ENCODE results near the gene TCP11L1.

The TCP11L1 gene

DNA sequence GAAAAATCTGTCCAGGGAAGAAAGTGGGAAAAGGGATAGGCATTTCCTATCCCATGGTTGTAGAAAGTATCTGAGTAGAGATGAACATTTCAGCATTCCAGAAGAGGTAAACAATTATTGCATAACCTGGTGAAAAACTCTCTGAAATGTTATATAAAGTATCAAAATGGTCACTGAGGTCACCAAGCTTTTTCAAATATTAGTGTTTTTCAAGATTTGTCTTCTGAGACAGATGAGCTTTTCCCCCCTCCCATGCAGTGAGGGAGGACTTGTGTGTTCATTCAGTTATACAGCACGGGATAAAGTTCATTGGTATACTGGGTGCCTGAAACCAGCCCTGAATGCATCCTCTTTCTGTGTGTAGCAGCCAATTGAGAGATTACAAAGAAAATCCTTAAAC is 25.6 kb upstream of the TCP11L1 start:
- Histone ChIP-seq H3K27ac (ENCODE audit: low read depth, low read length) (no peak overlapping the region), H3K4me3 (ENCODE audit: low read depth in 1 of 2, low read length in 2 of 2) (no peak overlapping the region), H3K9ac (ENCODE audit: low read depth in 1 of 2, low read length in 2 of 2) (no peak overlapping the region), H3K36me3 (ENCODE audit: control insufficient read depth in 1 of 2, insufficient read depth in 2 of 2, low read length in 2 of 2) (no peaks in the 10 kb centered on the region), H3K27me3 (ENCODE audit: control insufficient read depth in 1 of 2, insufficient read depth in 2 of 2, low read length in 2 of 2) (no peaks in the 10 kb centered on the region), H3K9me3 (ENCODE audit: control insufficient read depth in 1 of 2, low read length in 2 of 2) (no peaks in the 10 kb centered on the region), H3K4me1 (ENCODE audit: control insufficient read depth in 1 of 2, insufficient read depth in 2 of 2, low read length in 2 of 2) (peaks cover 2 to 4% of the 10 kb centered on the region in 2 donors)

DNA sequence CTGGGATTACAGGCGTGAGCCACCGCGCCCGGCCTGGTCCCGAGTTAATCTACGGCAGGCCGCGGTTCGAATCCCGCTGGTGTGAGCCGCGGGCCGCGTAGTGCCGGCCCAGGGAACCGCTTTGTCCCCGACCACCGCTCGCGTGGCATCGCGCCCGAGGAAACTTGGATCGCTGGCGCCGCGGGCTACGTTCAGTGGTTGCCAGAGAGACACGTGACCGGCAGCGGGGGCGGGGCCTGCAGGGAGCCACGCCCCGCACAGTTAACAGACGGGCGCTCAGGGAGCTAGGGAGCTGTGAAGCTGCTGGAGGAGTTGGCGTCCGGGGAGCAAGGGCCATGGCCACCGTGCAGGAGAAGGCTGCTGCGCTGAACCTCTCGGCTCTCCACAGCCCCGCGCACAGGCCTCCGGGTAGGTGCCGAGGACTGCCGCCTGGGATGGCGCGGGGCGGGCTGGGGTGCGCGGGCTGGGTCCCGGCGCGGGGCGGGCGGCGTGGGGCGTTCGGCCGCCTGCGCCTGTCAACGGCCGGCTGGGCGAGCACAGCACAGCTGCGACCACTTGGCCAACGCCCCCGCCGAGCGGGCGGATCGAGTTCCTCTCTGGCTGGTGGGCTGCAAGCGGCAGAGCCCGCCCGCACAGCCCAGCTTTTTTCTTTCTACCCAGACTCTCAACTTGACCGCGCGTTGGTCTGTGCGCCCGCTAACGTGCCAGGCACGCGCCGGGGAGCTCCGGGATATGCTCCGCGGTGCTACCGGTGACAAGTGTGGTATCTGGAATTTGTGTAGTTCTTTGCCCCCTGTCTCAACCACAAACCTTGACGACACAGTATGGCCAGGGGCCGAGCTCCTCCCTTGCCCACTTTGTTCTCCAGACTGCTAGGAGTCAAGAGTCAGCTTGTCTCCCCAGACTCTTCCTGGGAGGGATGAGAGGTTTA is 23.5 kb upstream of the TCP11L1 start, which contains the start of gene DEPDC7:
DEPDC7 (plus strand) TSS at position 258 of the 931 bp plus-strand sequence; CDS start at position 336, 78 bp downstream.
- peak within 1 kb of the TSS; percentile 80 for H3K4me3 ChIP-seq (ENCODE audit: low read depth in 1 of 2, low read length in 2 of 2)
- no peaks in the 10 kb centered on the region for H3K36me3 ChIP-seq (ENCODE audit: control insufficient read depth in 1 of 2, insufficient read depth in 2 of 2, low read length in 2 of 2)
- peaks cover 0 to 4% of the 10 kb centered on the region in 2 donors for H3K27me3 ChIP-seq (ENCODE audit: control insufficient read depth in 1 of 2, insufficient read depth in 2 of 2, low read length in 2 of 2)
- H3K9me3 ChIP-seq (ENCODE audit: control insufficient read depth in 1 of 2, low read length in 2 of 2): no peaks in the 10 kb centered on the region
- H3K4me1 ChIP-seq (ENCODE audit: control insufficient read depth in 1 of 2, insufficient read depth in 2 of 2, low read length in 2 of 2): peaks cover 7 to 10% of the 10 kb centered on the region in 2 donors
- no peak within 1 kb of the TSS for H3K27ac ChIP-seq (ENCODE audit: low read depth, low read length)
- peak within 1 kb of the TSS; percentile 58 to 64 for H3K9ac ChIP-seq (ENCODE audit: low read depth in 1 of 2, low read length in 2 of 2)

DNA sequence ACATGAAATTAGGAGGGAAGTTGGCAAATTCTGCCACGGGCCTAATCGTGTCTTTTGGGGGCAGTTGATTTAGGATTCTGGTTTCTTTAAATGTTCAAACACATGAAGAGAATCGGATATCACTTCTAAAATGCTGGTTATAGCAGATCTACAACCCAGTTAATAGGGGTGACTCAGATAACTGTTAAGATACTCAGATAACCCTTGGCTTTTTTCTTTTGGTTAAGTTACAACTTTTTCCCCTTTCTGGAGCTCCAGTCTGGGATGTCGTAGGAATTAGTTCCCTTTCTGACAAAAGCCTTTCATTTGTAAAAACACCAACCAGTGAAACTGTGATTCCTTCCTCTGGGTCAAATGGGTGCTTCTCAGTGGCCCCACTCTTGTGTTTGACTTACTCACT is 22.7 kb upstream of the TCP11L1 start:
- peak overlapping the region; percentile 80 for H3K4me3 ChIP-seq (ENCODE audit: low read depth in 1 of 2, low read length in 2 of 2)
- H3K27ac ChIP-seq (ENCODE audit: low read depth, low read length): no peak overlapping the region
- no peaks in the 10 kb centered on the region for H3K36me3 ChIP-seq (ENCODE audit: control insufficient read depth in 1 of 2, insufficient read depth in 2 of 2, low read length in 2 of 2)
- peak overlapping the region; percentile 58 to 64 for H3K9ac ChIP-seq (ENCODE audit: low read depth in 1 of 2, low read length in 2 of 2)
- H3K4me1 ChIP-seq (ENCODE audit: control insufficient read depth in 1 of 2, insufficient read depth in 2 of 2, low read length in 2 of 2): peaks cover 8 to 16% of the 10 kb centered on the region in 2 donors
- peaks cover 0 to 4% of the 10 kb centered on the region in 2 donors for H3K27me3 ChIP-seq (ENCODE audit: control insufficient read depth in 1 of 2, insufficient read depth in 2 of 2, low read length in 2 of 2)
- no peaks in the 10 kb centered on the region for H3K9me3 ChIP-seq (ENCODE audit: control insufficient read depth in 1 of 2, low read length in 2 of 2)

DNA sequence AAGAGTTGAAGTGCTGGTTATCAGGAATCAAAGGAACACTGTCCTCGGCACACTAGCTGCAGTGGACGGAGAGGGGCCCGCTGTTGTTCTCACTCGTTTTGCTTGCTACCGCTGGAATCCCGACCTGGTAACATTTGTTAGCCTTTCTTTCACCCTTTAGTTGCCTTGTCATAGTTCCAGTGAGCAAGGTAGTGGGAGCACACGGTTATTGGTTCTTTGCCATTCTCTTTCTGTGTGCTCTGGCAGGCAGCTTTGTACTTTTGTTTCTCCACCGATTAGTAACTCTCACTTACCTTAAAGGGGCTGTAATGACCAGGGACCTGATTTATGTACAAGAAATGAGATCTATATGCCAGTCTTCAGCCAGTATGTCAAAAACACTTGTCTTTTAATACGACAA is 21.9 kb upstream of the TCP11L1 start:
- peak overlapping the region; percentile 80 for H3K4me3 ChIP-seq (ENCODE audit: low read depth in 1 of 2, low read length in 2 of 2)
- H3K9ac ChIP-seq (ENCODE audit: low read depth in 1 of 2, low read length in 2 of 2): peak overlapping the region; percentile 45
- H3K27ac ChIP-seq (ENCODE audit: low read depth, low read length): no peak overlapping the region

DNA sequence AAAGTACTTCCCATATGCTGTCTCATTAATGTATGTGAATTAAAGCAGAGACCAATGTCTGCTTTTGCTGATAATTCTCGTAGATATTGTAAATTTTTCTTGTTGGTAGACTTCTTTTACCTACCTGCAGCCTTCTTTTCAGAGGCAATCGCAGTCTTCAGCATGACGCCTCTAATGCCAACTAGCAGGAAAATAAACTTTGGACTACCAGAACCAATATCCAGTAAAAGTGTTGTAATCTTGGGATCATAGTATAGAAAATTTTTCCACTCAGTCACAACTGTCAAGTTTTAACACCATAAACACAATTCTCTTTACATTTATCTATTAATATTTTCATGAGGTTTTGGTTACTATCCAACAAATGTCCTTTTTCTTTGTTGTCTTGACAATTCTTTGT is 21.4 kb upstream of the TCP11L1 start:
- peaks cover 15 to 22% of the 10 kb centered on the region in 2 donors for H3K4me1 ChIP-seq (ENCODE audit: control insufficient read depth in 1 of 2, insufficient read depth in 2 of 2, low read length in 2 of 2)
- no peaks in the 10 kb centered on the region for H3K9me3 ChIP-seq (ENCODE audit: control insufficient read depth in 1 of 2, low read length in 2 of 2)
- H3K4me3 ChIP-seq (ENCODE audit: low read depth in 1 of 2, low read length in 2 of 2): peak overlapping the region; percentile 80
- H3K36me3 ChIP-seq (ENCODE audit: control insufficient read depth in 1 of 2, insufficient read depth in 2 of 2, low read length in 2 of 2): no peaks in the 10 kb centered on the region
- peaks cover 0 to 4% of the 10 kb centered on the region in 2 donors for H3K27me3 ChIP-seq (ENCODE audit: control insufficient read depth in 1 of 2, insufficient read depth in 2 of 2, low read length in 2 of 2)
- H3K27ac ChIP-seq (ENCODE audit: low read depth, low read length): no peak overlapping the region
- peak overlapping the region; percentile 45 for H3K9ac ChIP-seq (ENCODE audit: low read depth in 1 of 2, low read length in 2 of 2)

More for the DNA sequence above, 21.9 kb upstream of the TCP11L1 start:
- Histone ChIP-seq H3K27me3 (ENCODE audit: control insufficient read depth in 1 of 2, insufficient read depth in 2 of 2, low read length in 2 of 2) (peaks cover 0 to 4% of the 10 kb centered on the region in 2 donors), H3K4me1 (ENCODE audit: control insufficient read depth in 1 of 2, insufficient read depth in 2 of 2, low read length in 2 of 2) (peaks cover 13 to 19% of the 10 kb centered on the region in 2 donors), H3K9me3 (ENCODE audit: control insufficient read depth in 1 of 2, low read length in 2 of 2) (no peaks in the 10 kb centered on the region), H3K36me3 (ENCODE audit: control insufficient read depth in 1 of 2, insufficient read depth in 2 of 2, low read length in 2 of 2) (no peaks in the 10 kb centered on the region)

DNA sequence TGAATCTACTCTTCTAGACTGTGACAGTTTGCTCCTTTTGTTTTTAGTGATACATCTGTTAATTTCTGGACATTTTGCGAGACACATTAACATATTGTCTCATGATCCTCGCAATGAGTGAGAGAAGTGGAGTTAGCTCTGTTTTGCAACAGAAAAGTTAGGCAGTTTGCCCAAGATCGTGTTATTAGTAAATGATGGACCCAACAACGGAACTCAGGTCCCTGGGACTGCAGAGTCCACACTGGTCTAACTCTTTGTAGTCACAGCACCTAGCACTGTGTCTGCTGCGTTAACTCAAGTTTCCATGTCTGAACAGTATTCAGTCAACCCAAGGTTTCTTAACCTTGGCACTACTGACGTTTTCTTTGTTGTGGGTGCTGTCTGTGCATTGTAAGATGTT is 20.5 kb upstream of the TCP11L1 start:
- peaks cover 15 to 22% of the 10 kb centered on the region in 2 donors for H3K4me1 ChIP-seq (ENCODE audit: control insufficient read depth in 1 of 2, insufficient read depth in 2 of 2, low read length in 2 of 2)
- no peaks in the 10 kb centered on the region for H3K36me3 ChIP-seq (ENCODE audit: control insufficient read depth in 1 of 2, insufficient read depth in 2 of 2, low read length in 2 of 2)
- H3K27me3 ChIP-seq (ENCODE audit: control insufficient read depth in 1 of 2, insufficient read depth in 2 of 2, low read length in 2 of 2): peaks cover 0 to 4% of the 10 kb centered on the region in 2 donors
- H3K9ac ChIP-seq (ENCODE audit: low read depth in 1 of 2, low read length in 2 of 2): no peak overlapping the region
- H3K27ac ChIP-seq (ENCODE audit: low read depth, low read length): no peak overlapping the region
- peak overlapping the region; percentile 9 to 23 for H3K4me3 ChIP-seq (ENCODE audit: low read depth in 1 of 2, low read length in 2 of 2)
- no peaks in the 10 kb centered on the region for H3K9me3 ChIP-seq (ENCODE audit: control insufficient read depth in 1 of 2, low read length in 2 of 2)

DNA sequence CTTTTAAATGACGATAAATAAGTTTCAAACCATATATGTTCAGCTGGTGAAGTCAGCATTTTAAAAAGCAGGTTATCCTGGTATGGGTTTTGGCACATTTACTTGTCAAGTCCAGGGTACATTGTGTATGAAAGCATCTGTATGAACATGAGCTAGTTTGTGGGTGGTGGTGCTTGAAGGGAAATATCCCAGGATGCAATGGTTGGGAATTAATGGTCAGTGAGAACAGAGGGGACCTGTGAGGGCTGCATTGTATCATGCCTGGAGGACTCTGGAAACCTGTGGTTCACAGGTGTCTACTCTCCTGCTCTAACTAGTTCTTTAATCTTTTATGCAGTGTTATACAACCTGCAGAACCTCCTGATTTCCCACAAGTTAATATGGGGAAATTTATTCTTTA is 17.9 kb upstream of the TCP11L1 start:
- Histone ChIP-seq H3K27ac (ENCODE audit: low read depth, low read length) (no peak overlapping the region), H3K9ac (ENCODE audit: low read depth in 1 of 2, low read length in 2 of 2) (no peak overlapping the region)

DNA sequence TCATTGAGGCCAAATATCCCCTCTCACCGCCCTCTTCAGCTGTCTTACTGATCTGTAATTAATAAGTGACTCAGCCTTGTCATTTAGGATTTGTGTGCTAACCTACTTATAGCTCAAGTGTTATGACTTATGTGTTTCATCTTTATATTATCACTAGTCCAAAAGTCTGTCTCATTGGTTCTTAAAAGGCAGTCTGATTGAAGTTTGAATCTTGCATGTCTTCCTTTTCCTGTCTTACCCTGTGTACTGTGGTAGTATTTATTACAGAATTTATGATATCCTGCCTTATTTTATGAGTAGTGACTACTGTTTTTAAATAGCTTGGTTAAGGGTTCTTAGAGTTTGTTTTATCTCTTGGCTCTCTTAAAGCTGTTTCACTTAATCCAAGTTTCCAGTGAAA is 17.4 kb upstream of the TCP11L1 start:
- no peak overlapping the region for H3K27ac ChIP-seq (ENCODE audit: low read depth, low read length)
- peaks cover 15 to 22% of the 10 kb centered on the region in 2 donors for H3K4me1 ChIP-seq (ENCODE audit: control insufficient read depth in 1 of 2, insufficient read depth in 2 of 2, low read length in 2 of 2)
- peaks cover 0 to 5% of the 10 kb centered on the region in 2 donors for H3K36me3 ChIP-seq (ENCODE audit: control insufficient read depth in 1 of 2, insufficient read depth in 2 of 2, low read length in 2 of 2)
- no peak overlapping the region for H3K4me3 ChIP-seq (ENCODE audit: low read depth in 1 of 2, low read length in 2 of 2)
- H3K27me3 ChIP-seq (ENCODE audit: control insufficient read depth in 1 of 2, insufficient read depth in 2 of 2, low read length in 2 of 2): peaks cover 0 to 4% of the 10 kb centered on the region in 2 donors
- H3K9ac ChIP-seq (ENCODE audit: low read depth in 1 of 2, low read length in 2 of 2): no peak overlapping the region
- H3K9me3 ChIP-seq (ENCODE audit: control insufficient read depth in 1 of 2, low read length in 2 of 2): no peaks in the 10 kb centered on the region

More for the DNA sequence above, 17.9 kb upstream of the TCP11L1 start:
- Histone ChIP-seq H3K27me3 (ENCODE audit: control insufficient read depth in 1 of 2, insufficient read depth in 2 of 2, low read length in 2 of 2) (peaks cover 0 to 4% of the 10 kb centered on the region in 2 donors), H3K36me3 (ENCODE audit: control insufficient read depth in 1 of 2, insufficient read depth in 2 of 2, low read length in 2 of 2) (peaks cover 0 to 4% of the 10 kb centered on the region in 2 donors), H3K9me3 (ENCODE audit: control insufficient read depth in 1 of 2, low read length in 2 of 2) (no peaks in the 10 kb centered on the region), H3K4me3 (ENCODE audit: low read depth in 1 of 2, low read length in 2 of 2) (no peak overlapping the region), H3K4me1 (ENCODE audit: control insufficient read depth in 1 of 2, insufficient read depth in 2 of 2, low read length in 2 of 2) (peaks cover 15 to 22% of the 10 kb centered on the region in 2 donors)

DNA sequence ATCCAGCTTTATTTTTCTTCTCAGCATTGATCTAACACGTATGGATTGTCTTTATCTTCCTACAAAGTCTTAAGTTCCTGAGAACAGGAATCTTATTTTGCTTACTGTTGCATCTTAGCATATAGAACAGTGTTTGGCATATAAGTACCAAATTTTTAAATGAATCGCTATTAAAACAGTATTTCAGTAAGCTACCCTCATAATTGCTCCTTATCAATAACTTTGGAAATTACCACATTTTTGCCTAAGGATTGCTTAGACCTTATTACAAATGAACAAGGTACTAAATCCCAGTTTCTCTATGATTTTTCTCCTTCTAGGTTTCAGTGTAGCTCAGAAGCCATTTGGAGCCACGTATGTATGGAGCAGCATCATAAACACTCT is 14.0 kb upstream of the TCP11L1 start:
- Histone ChIP-seq H3K36me3 (ENCODE audit: control insufficient read depth in 1 of 2, insufficient read depth in 2 of 2, low read length in 2 of 2) (peaks cover 0 to 5% of the 10 kb centered on the region in 2 donors), H3K27ac (ENCODE audit: low read depth, low read length) (no peak overlapping the region), H3K9me3 (ENCODE audit: control insufficient read depth in 1 of 2, low read length in 2 of 2) (no peaks in the 10 kb centered on the region), H3K4me3 (ENCODE audit: low read depth in 1 of 2, low read length in 2 of 2) (no peak overlapping the region), H3K9ac (ENCODE audit: low read depth in 1 of 2, low read length in 2 of 2) (no peak overlapping the region), H3K27me3 (ENCODE audit: control insufficient read depth in 1 of 2, insufficient read depth in 2 of 2, low read length in 2 of 2) (no peaks in the 10 kb centered on the region), H3K4me1 (ENCODE audit: control insufficient read depth in 1 of 2, insufficient read depth in 2 of 2, low read length in 2 of 2) (peaks cover 12 to 20% of the 10 kb centered on the region in 2 donors)

DNA sequence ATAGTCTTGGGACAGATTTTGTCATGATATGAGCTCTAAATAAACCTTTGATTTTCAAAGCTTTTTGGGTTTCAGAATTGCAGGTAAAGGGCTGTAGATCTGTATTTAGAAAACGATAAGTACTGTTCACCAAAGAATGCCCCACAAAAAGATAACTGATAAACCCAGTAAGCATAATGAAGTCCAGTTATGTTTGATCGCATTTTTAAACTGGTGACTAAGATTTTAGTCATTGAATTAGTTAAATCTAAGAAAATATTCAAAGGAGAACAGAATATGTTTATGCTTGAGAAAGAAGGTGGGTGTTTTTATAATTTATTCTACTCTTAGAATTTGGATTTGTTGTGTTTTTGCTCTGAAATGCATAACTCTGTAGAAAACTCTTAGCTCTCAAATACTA is 12.1 kb upstream of the TCP11L1 start:
- no peak overlapping the region for H3K4me3 ChIP-seq (ENCODE audit: low read depth in 1 of 2, low read length in 2 of 2)
- no peak overlapping the region for H3K27ac ChIP-seq (ENCODE audit: low read depth, low read length)

More for the DNA sequence above, 12.1 kb upstream of the TCP11L1 start:
- Histone ChIP-seq H3K9ac (ENCODE audit: low read depth in 1 of 2, low read length in 2 of 2) (no peak overlapping the region), H3K4me1 (ENCODE audit: control insufficient read depth in 1 of 2, insufficient read depth in 2 of 2, low read length in 2 of 2) (peaks cover 5 to 9% of the 10 kb centered on the region in 2 donors), H3K36me3 (ENCODE audit: control insufficient read depth in 1 of 2, insufficient read depth in 2 of 2, low read length in 2 of 2) (peaks cover 0 to 9% of the 10 kb centered on the region in 2 donors), H3K9me3 (ENCODE audit: control insufficient read depth in 1 of 2, low read length in 2 of 2) (no peaks in the 10 kb centered on the region), H3K27me3 (ENCODE audit: control insufficient read depth in 1 of 2, insufficient read depth in 2 of 2, low read length in 2 of 2) (no peaks in the 10 kb centered on the region)
